Bronchial epithelial cell (primary cell): ENCODE results near the gene RPA1. TPM values are rescaled to one million over a fixed set of nuclear protein-coding genes. Genes with fewer than 3 reads are reported as not detected.

Source experiments
- DNase-seq: peaks from one replicate; pipeline ENCODE4 v3.0.0-alpha.2; 2010; ENCODE audit warnings: low read depth
- FAIRE-seq: peaks from 2 replicates; lab custom pipeline; 2011; peaks lifted over from hg19 to GRCh38; lab: Jason Lieb, UNC
- H3K27me3 ChIP-seq: 2 replicates; pipeline ENCODE4 v1.5.1; 2011; ENCODE audit warnings: low read length; ENCODE audit not compliant: control insufficient read depth, insufficient read depth
- H3K36me3 ChIP-seq: 2 replicates; pipeline ENCODE4 v1.5.1; 2011; ENCODE audit warnings: low read length; ENCODE audit not compliant: control insufficient read depth, insufficient read depth
- H3K4me3 ChIP-seq: 2 replicates; pipeline ENCODE4 v1.5.1; 2011; ENCODE audit warnings: mild to moderate bottlenecking, low read depth, low read length, control low read depth
- total RNA-seq: library from RNA; depleted of rRNA; stranded (reverse); fragments of >200 nt; gene quantifications from 2 replicates; pipeline ENCODE4 v1.2.1, GENCODE V29; 2014
- TF ChIP-seq, protein P1 (sequence below): IDR thresholded peaks from 2 replicates; pipeline ENCODE4 v1.5.1; 2011; ENCODE audit warnings: mild to moderate bottlenecking, moderate library complexity, low read length, control low read depth, inconsistent platforms; ENCODE audit not compliant: insufficient read depth, severe bottlenecking

The RPA1 gene
- total RNA-seq, 1 donor from 2014 or later, result 33.2 TPM

DNA sequence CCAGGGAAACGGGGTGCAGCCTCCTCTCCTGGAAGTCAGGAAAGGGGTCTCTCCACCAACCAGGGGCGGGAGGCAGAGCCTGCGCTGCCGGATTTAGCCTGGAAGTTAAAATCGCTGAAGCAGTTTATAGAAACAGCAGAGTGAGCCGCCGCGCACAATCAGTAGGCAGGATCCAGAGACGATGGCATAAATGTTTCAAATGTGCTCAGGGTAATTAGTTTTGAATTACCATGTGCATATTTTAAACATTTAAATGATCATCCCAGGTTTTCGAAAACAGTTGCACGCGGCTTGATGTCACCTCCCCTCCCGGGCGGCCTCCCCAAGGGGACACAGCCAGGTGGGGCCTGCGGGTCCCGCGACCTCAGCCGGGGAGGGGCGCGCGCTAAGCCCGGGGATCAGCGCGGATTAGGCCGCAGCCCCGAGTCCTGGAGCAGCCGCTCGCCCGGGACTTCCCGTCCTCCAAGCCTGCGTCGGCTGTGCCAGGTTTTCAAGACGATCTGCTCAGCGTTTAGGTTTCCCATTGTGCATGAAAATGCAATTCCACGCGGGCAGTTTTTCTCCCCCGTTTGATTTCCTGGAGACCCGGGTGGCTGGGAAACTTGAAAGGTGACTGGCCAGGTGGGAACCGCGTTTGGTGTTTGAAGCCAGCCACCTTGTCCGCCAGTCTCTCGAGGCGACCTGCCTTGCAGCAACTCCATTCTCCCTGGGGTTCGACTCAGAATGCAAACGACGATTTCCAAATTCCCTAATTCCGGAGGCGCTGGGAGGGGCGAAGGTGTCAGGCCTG is 78.3 kb downstream of the RPA1 start:
- peaks cover 12% of the 10 kb centered on the region for H3K27me3 ChIP-seq

DNA sequence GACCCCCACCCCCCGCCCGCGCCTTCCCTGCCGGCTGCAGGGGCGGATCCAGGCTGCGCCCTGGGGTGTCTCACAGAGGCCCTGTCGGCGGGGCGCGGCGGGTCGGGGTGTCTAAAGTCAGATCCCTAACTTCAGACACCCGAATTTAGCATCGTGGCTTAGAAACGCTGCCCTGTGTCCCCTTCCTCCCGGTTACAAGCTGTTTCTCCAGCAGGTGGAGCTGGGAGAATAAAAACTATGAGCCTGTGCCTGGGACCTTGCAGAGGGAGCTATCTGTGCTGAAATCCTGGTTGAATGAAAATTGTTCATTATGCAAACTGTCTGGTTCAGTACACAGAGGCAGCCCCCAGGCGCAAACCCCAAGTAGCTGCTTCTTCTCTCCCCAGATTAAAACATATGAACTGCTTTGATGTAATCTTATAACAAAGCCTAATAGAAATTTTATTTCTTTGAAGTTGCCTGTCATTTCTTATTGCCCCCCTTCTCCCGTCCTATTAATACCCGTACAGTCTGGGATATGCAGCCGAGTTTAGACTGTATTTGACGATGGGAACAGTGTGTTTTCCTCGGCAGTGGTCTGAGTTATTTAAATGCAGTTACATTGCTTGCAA is 79.0 kb downstream of the RPA1 start:
- no peak for FAIRE-seq
- H3K27me3 ChIP-seq, result peaks cover 12% of the 10 kb centered on the region
- H3K4me3 ChIP-seq, result no peak overlapping the region
- DNase-seq, result peak; percentile 63
- no peaks in the 10 kb centered on the region for H3K36me3 ChIP-seq
- TF ChIP-seq, protein P1, sequence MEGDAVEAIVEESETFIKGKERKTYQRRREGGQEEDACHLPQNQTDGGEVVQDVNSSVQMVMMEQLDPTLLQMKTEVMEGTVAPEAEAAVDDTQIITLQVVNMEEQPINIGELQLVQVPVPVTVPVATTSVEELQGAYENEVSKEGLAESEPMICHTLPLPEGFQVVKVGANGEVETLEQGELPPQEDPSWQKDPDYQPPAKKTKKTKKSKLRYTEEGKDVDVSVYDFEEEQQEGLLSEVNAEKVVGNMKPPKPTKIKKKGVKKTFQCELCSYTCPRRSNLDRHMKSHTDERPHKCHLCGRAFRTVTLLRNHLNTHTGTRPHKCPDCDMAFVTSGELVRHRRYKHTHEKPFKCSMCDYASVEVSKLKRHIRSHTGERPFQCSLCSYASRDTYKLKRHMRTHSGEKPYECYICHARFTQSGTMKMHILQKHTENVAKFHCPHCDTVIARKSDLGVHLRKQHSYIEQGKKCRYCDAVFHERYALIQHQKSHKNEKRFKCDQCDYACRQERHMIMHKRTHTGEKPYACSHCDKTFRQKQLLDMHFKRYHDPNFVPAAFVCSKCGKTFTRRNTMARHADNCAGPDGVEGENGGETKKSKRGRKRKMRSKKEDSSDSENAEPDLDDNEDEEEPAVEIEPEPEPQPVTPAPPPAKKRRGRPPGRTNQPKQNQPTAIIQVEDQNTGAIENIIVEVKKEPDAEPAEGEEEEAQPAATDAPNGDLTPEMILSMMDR, result peak; percentile 67

More for the DNA sequence above, 78.3 kb downstream of the RPA1 start:
- FAIRE-seq, result no peak
- Histone ChIP-seq H3K4me3 (no peak overlapping the region), H3K36me3 (no peaks in the 10 kb centered on the region)
- no peak for DNase-seq
- TF ChIP-seq, protein P1, result no peak

DNA sequence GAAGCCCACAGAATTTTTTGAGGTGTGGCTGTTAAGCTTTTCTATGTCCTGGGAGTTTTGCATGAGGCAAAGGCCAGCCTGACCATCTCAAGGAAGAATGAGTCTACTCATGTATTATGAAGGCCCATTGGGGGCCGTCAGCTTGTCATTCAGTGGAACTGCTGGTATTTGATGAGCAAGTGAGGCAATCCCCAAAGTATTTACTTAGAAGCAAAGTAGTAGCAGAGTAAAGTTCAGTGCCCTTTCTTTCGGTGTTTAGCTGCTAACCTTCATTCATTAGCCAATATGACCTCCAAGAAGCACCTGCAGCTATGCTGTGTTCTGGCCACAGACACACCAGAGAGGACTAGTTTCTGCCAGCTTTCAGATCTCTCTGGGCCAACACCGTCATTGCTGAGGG is 80.2 kb downstream of the RPA1 start:
- H3K27me3 ChIP-seq, result peaks cover 14% of the 10 kb centered on the region
- DNase-seq, result no peak
- TF ChIP-seq, protein P1, result no peak
- no peaks in the 10 kb centered on the region for H3K36me3 ChIP-seq
- no peak for FAIRE-seq
- H3K4me3 ChIP-seq, result no peak overlapping the region

DNA sequence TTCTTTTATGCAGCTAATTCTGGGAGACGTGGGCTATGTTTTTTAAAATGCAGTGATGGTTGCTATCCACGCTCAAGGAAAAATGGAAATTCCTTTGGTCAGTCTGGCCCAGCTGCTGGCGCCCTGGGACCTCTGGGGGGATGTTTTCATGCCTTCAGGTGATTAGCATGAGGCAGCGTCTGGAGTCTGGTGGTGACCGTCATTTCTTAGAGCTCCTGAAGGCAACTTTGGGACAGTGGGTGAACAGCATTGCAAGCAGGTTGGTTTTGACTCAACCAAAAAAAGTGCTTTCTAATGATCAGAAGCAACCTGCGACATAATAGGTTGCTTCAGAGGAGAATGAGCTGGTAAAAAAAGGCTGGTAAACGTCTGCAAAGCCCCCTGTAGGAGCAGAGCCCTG is 82.3 kb downstream of the RPA1 start:
- TF ChIP-seq, protein P1, result no peak
- H3K27me3 ChIP-seq, result peaks cover 14% of the 10 kb centered on the region
- no peak for DNase-seq
- no peak overlapping the region for H3K4me3 ChIP-seq
- no peaks in the 10 kb centered on the region for H3K36me3 ChIP-seq
- FAIRE-seq, result no peak

DNA sequence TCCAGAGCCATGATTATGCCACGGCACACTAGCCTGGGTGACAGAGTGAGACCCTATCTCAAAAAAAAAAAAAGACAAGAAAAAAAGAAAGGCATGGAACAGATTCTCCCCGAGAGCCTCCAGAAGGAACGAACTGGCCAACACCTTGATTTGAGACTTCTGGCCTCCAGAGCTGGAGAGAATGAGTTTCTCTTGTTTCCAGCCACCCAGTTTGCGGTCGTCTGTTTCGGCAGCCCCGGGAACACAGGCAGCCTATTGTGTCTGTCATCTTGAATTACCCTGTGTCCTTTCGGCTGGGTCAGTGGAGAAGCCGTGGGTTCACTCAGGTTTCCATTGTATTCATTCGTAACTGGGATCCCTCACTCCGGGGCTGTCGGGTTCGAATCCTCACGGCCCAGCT is 83.9 kb downstream of the RPA1 start:
- no peak overlapping the region for H3K4me3 ChIP-seq
- H3K36me3 ChIP-seq, result no peaks in the 10 kb centered on the region
- no peak for FAIRE-seq
- DNase-seq, result no peak
- TF ChIP-seq, protein P1, result no peak
- peaks cover 7% of the 10 kb centered on the region for H3K27me3 ChIP-seq

DNA sequence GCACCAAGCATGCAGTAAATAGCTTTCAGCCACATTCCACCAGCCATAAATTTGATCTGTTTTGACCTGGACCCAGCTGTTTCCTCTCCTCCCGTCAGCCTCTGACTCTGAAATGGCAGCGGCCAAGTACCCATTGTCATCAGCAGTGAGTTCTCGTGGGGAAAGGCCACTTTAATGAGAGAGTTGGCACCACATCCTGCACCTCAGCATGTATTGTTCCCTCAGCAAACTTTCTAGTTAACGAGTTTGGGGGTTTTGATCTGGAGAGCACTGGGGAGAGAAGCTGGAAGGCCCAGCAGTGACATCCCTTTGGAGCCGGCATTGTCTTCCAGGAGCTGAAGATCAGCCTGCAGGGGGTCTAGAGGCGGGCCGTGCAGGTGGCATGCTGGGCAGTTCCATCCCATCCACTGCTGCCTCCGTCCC is 84.9 kb downstream of the RPA1 start:
- no peak overlapping the region for H3K4me3 ChIP-seq
- FAIRE-seq (no peak), DNase-seq (no peak)
- H3K27me3 ChIP-seq, result peaks cover 8% of the 10 kb centered on the region
- TF ChIP-seq, protein P1, result no peak
- no peaks in the 10 kb centered on the region for H3K36me3 ChIP-seq
